ENCODE measurements around the gene C3orf18.

The C3orf18 gene

GRCh38 chr3:50521572-50521971 is 46.0 kb downstream of the C3orf18 start:
- no peak for TF ChIP-seq CTCF (IDR thresholded peaks at IDR 0.05; ENCODE audit: insufficient read depth, low read depth, low read length, missing control alignments)
- H3K4me3 ChIP-seq (ENCODE audit: low read length) = no peak overlapping the region

GRCh38 chr3:50520849-50521248 is 46.7 kb downstream of the C3orf18 start:
- H3K4me3 ChIP-seq (ENCODE audit: low read length) = no peak overlapping the region
- no peak for TF ChIP-seq CTCF (IDR thresholded peaks at IDR 0.05; ENCODE audit: insufficient read depth, low read depth, low read length, missing control alignments)
- DNase-seq (ENCODE audit: low read depth) = no peak

More at GRCh38 chr3:50521572-50521971, 46.0 kb downstream of the C3orf18 start:
- no peak for DNase-seq (ENCODE audit: low read depth)

GRCh38 chr3:50519471-50520089 is 48.0 kb downstream of the C3orf18 start:
- peak; percentile 68 for DNase-seq (ENCODE audit: low read depth)
- TF ChIP-seq CTCF (IDR thresholded peaks at IDR 0.05; ENCODE audit: insufficient read depth, low read depth, low read length, missing control alignments) = peak; percentile 97
- H3K4me3 ChIP-seq (ENCODE audit: low read length) = no peak overlapping the region

- no peak overlapping the region for H3K4me3 ChIP-seq (ENCODE audit: low read length)
- TF ChIP-seq CTCF (IDR thresholded peaks at IDR 0.05; ENCODE audit: insufficient read depth, low read depth, low read length, missing control alignments) = no peak
- no peak for DNase-seq (ENCODE audit: low read depth)
Measured at GRCh38 chr3:50518436-50518835, 49.1 kb downstream of the C3orf18 start.

- no peak for TF ChIP-seq CTCF (IDR thresholded peaks at IDR 0.05; ENCODE audit: insufficient read depth, low read depth, low read length, missing control alignments)
- no peak for DNase-seq (ENCODE audit: low read depth)
- H3K4me3 ChIP-seq (ENCODE audit: low read length) = no peak overlapping the region
Measured at GRCh38 chr3:50517721-50518206, 49.8 kb downstream of the C3orf18 start.

GRCh38 chr3:50516440-50516871 is 51.1 kb downstream of the C3orf18 start:
- no peak for TF ChIP-seq CTCF (IDR thresholded peaks at IDR 0.05; ENCODE audit: insufficient read depth, low read depth, low read length, missing control alignments)
- H3K4me3 ChIP-seq (ENCODE audit: low read length) = no peak overlapping the region

More at GRCh38 chr3:50516440-50516871, 51.1 kb downstream of the C3orf18 start:
- DNase-seq (ENCODE audit: low read depth) = no peak
